GM13977 (cell line): ENCODE measurements around the gene PPP5C.
"Not testable (repeated sequence)": the region's sequence is repeated elsewhere in the genome, so short reads cannot be mapped to it uniquely, and the experiment has no call there.

Experiments
- DNase-seq: peaks from one replicate; pipeline ENCODE4 v3.0.0; 2012; ENCODE audit warnings: low spot score
- CTCF ChIP-seq: IDR thresholded peaks from 2 replicates; pipeline ENCODE4 v1.5.1; 2012; ENCODE audit warnings: mild to moderate bottlenecking, control low read depth; ENCODE audit not compliant: insufficient read depth; ENCODE audit errors: extremely low read depth, missing control alignments
- in situ Hi-C: fragments of 300-500 bp; cut with MboI; formaldehyde crosslinking; loops from one replicate; pipeline ENCODE4 v1.12.0; 2022; ENCODE audit warnings: low sequenced_read_pairs, low pct_unique_long_range_greater_than_20kb, mixed read lengths, inconsistent platforms; ENCODE audit not compliant: unreplicated experiment

The PPP5C gene

GRCh38 chr19:46319613-46320012 lies 27.3 kb upstream of the PPP5C start:
- DNase-seq, result no peak
- in situ Hi-C loops, result no loop called here
- TF ChIP-seq CTCF, result no peak

- no peak for DNase-seq
- in situ Hi-C loops, result no loop called here
- TF ChIP-seq CTCF, result no peak
Observed at GRCh38 chr19:46320559-46320958, 26.3 kb upstream of the PPP5C start.

GRCh38 chr19:46321653-46322052 lies 25.2 kb upstream of the PPP5C start:
- DNase-seq, result no peak
- TF ChIP-seq CTCF, result no peak
- in situ Hi-C loops, result no loop called here

GRCh38 chr19:46323227-46323626 lies 23.7 kb upstream of the PPP5C start:
- DNase-seq, in situ Hi-C loops: not testable (repeated sequence)

GRCh38 chr19:46324277-46324676 lies 22.6 kb upstream of the PPP5C start:
- no peak for TF ChIP-seq CTCF
- in situ Hi-C loops, result no loop called here
- no peak for DNase-seq

GRCh38 chr19:46326608-46327007 lies 20.3 kb upstream of the PPP5C start:
- no peak for DNase-seq
- in situ Hi-C loops, result no loop called here
- no peak for TF ChIP-seq CTCF

GRCh38 chr19:46328079-46328478 lies 18.8 kb upstream of the PPP5C start:
- in situ Hi-C loops, result no loop called here
- no peak for TF ChIP-seq CTCF
- DNase-seq, result no peak
